Dendritic cell treated with granulocyte-macrophage colony-stimulating factor and Interleukin-4, amounts not matched to agents 40 ng/mL and 50 ng/mL, for 4 days (primary cell): ENCODE measurements around the gene NAP1L1.

ENCODE experiments used
- H3K27ac Mint-ChIP-seq: one replicate; pipeline ENCODE4 v1.8.0; 2022; ENCODE audit warnings: mild to moderate bottlenecking, mixed read lengths
- H3K27me3 Mint-ChIP-seq: one replicate; pipeline ENCODE4 v1.8.0; 2022; ENCODE audit warnings: mild to moderate bottlenecking, mixed read lengths
- H3K36me3 Mint-ChIP-seq: one replicate; pipeline ENCODE4 v1.8.0; 2022; ENCODE audit warnings: low read depth, mixed read lengths
- H3K4me1 Mint-ChIP-seq: one replicate; pipeline ENCODE4 v1.8.0; 2022; ENCODE audit warnings: low read depth, mixed read lengths
- H3K4me3 Mint-ChIP-seq: one replicate; pipeline ENCODE4 v1.8.0; 2022; ENCODE audit warnings: mild to moderate bottlenecking, moderate library complexity, mixed read lengths
- H3K9me3 Mint-ChIP-seq: one replicate; pipeline ENCODE4 v1.8.0; 2022; ENCODE audit warnings: mixed read lengths
- intact Hi-C: fragments of 100-400 bp; cut with micrococcal nuclease; formaldehyde crosslinking; loops from one replicate; pipeline ENCODE4 v1.15.0; 2022

The NAP1L1 gene

GRCh38 chr12:76040461-76040860 lies 44.0 kb downstream of the NAP1L1 start:
- H3K4me3 Mint-ChIP-seq = no peak overlapping the region
- intact Hi-C loops = no loop called here
- H3K27ac Mint-ChIP-seq = no peak overlapping the region
- H3K36me3 Mint-ChIP-seq = peaks cover 9% of the 10 kb centered on the region
- H3K4me1 Mint-ChIP-seq = peaks cover 6% of the 10 kb centered on the region
- peaks cover 5% of the 10 kb centered on the region for H3K27me3 Mint-ChIP-seq
- no peaks in the 10 kb centered on the region for H3K9me3 Mint-ChIP-seq

GRCh38 chr12:76038176-76038575 lies 46.3 kb downstream of the NAP1L1 start:
- Mint-ChIP-seq H3K9me3 (no peaks in the 10 kb centered on the region), H3K4me3 (no peak overlapping the region), H3K36me3 (no peaks in the 10 kb centered on the region), H3K27me3 (peaks cover 9% of the 10 kb centered on the region), H3K27ac (no peak overlapping the region), H3K4me1 (peaks cover 6% of the 10 kb centered on the region)
- intact Hi-C loops = loop anchor here (5.0 to 10.0 kb wide), 2 partner anchors 221 to 703 kb away; partner anchors contain the start of genes CAPS2 and GLIPR1L1

GRCh38 chr12:76037130-76038103 lies 47.1 kb downstream of the NAP1L1 start:
- Mint-ChIP-seq H3K9me3 (no peaks in the 10 kb centered on the region), H3K27ac (no peak overlapping the region), H3K27me3 (peaks cover 12% of the 10 kb centered on the region), H3K4me3 (no peak overlapping the region), H3K4me1 (peaks cover 10% of the 10 kb centered on the region), H3K36me3 (no peaks in the 10 kb centered on the region)
- intact Hi-C loops = loop anchor here (1.0 to 10.0 kb wide), 4 partner anchors 220 to 703 kb away; partner anchors contain the start of genes BBS10, CAPS2 and GLIPR1L1

GRCh38 chr12:76035045-76035444 lies 49.4 kb downstream of the NAP1L1 start:
- Mint-ChIP-seq H3K9me3 (no peaks in the 10 kb centered on the region), H3K27me3 (peaks cover 22% of the 10 kb centered on the region), H3K4me3 (no peak overlapping the region), H3K27ac (no peak overlapping the region), H3K36me3 (peaks cover 18% of the 10 kb centered on the region), H3K4me1 (peaks cover 34% of the 10 kb centered on the region)
- intact Hi-C loops = loop anchor here (5.0 to 10.0 kb wide), 2 partner anchors 218 to 700 kb away; partner anchors contain the start of genes CAPS2 and GLIPR1L1

GRCh38 chr12:76033081-76034011 lies 51.1 kb downstream of the NAP1L1 start:
- no peak overlapping the region for H3K27ac Mint-ChIP-seq

GRCh38 chr12:76032043-76032981 lies 52.2 kb downstream of the NAP1L1 start:
- Mint-ChIP-seq H3K4me1 (peaks cover 33% of the 10 kb centered on the region), H3K27ac (peak overlapping the region; percentile 95), H3K36me3 (peaks cover 18% of the 10 kb centered on the region), H3K9me3 (no peaks in the 10 kb centered on the region), H3K4me3 (peak overlapping the region; percentile 99), H3K27me3 (peaks cover 20% of the 10 kb centered on the region)
- intact Hi-C loops = loop anchor here (5.0 to 10.0 kb wide), 4 partner anchors 55 to 698 kb away; partner anchors contain the start of genes CAPS2, GLIPR1L1 and KRR1

More at GRCh38 chr12:76033081-76034011, 51.1 kb downstream of the NAP1L1 start:
- no peak overlapping the region for H3K4me3 Mint-ChIP-seq
- H3K27me3 Mint-ChIP-seq = peaks cover 22% of the 10 kb centered on the region
- peaks cover 38% of the 10 kb centered on the region for H3K4me1 Mint-ChIP-seq
- peaks cover 18% of the 10 kb centered on the region for H3K36me3 Mint-ChIP-seq
- H3K9me3 Mint-ChIP-seq = no peaks in the 10 kb centered on the region
- intact Hi-C loops = loop anchor here (5.0 to 10.0 kb wide), 4 partner anchors 56 to 699 kb away; partner anchors contain the start of genes CAPS2, GLIPR1L1 and KRR1

- Mint-ChIP-seq H3K4me3 (peak within 1 kb of the TSS; percentile 99), H3K36me3 (peaks cover 18% of the 10 kb centered on the region), H3K27me3 (peaks cover 20% of the 10 kb centered on the region), H3K27ac (peak within 1 kb of the TSS; percentile 95), H3K4me1 (peaks cover 32% of the 10 kb centered on the region), H3K9me3 (no peaks in the 10 kb centered on the region)
- intact Hi-C loops = loop anchor here (2.0 to 10.0 kb wide), 5 partner anchors 54 to 697 kb away; partner anchors contain the start of genes CAPS2, GLIPR1L1, GLIPR1L2 and KRR1
These were observed 53.0 kb downstream of the NAP1L1 start, which contains the start of gene PHLDA1 for GRCh38 chr12:76031414-76032042. Gene PHLDA1, minus strand, starts transcription at chr12:76031776.

GRCh38 chr12:76031081-76031413 lies 53.4 kb downstream of the NAP1L1 start:
- H3K27ac Mint-ChIP-seq = peak overlapping the region; percentile 95
- peaks cover 20% of the 10 kb centered on the region for H3K27me3 Mint-ChIP-seq
- peak overlapping the region; percentile 99 for H3K4me3 Mint-ChIP-seq
- no peaks in the 10 kb centered on the region for H3K9me3 Mint-ChIP-seq
- peaks cover 32% of the 10 kb centered on the region for H3K4me1 Mint-ChIP-seq
- intact Hi-C loops = loop anchor here (2.0 to 10.0 kb wide), 5 partner anchors 54 to 696 kb away; partner anchors contain the start of genes CAPS2, GLIPR1L1, GLIPR1L2 and KRR1
- peaks cover 18% of the 10 kb centered on the region for H3K36me3 Mint-ChIP-seq

GRCh38 chr12:76030341-76031080 lies 54.0 kb downstream of the NAP1L1 start:
- Mint-ChIP-seq H3K27ac (peak overlapping the region; percentile 95), H3K9me3 (no peaks in the 10 kb centered on the region), H3K36me3 (peaks cover 18% of the 10 kb centered on the region), H3K27me3 (peaks cover 20% of the 10 kb centered on the region), H3K4me1 (peaks cover 32% of the 10 kb centered on the region), H3K4me3 (peak overlapping the region; percentile 99)
- intact Hi-C loops = loop anchor here (2.0 to 10.0 kb wide), 5 partner anchors 53 to 696 kb away; partner anchors contain the start of genes CAPS2, GLIPR1L1, GLIPR1L2 and KRR1

- intact Hi-C loops = loop anchor here (2.0 to 10.0 kb wide), 5 partner anchors 53 to 695 kb away; partner anchors contain the start of genes CAPS2, GLIPR1L1, GLIPR1L2 and KRR1
- H3K4me3 Mint-ChIP-seq = peak overlapping the region; percentile 99
- peaks cover 32% of the 10 kb centered on the region for H3K4me1 Mint-ChIP-seq
- H3K27me3 Mint-ChIP-seq = peaks cover 20% of the 10 kb centered on the region
- peaks cover 18% of the 10 kb centered on the region for H3K36me3 Mint-ChIP-seq
- H3K9me3 Mint-ChIP-seq = no peaks in the 10 kb centered on the region
- H3K27ac Mint-ChIP-seq = peak overlapping the region; percentile 95
These were observed 54.5 kb downstream of the NAP1L1 start for GRCh38 chr12:76029982-76030340.

GRCh38 chr12:76028571-76029277 lies 55.8 kb downstream of the NAP1L1 start:
- intact Hi-C loops = no loop called here
- peaks cover 16% of the 10 kb centered on the region for H3K27me3 Mint-ChIP-seq
- H3K9me3 Mint-ChIP-seq = no peaks in the 10 kb centered on the region
- H3K36me3 Mint-ChIP-seq = peaks cover 18% of the 10 kb centered on the region
- peaks cover 32% of the 10 kb centered on the region for H3K4me1 Mint-ChIP-seq
- no peak overlapping the region for H3K27ac Mint-ChIP-seq
- no peak overlapping the region for H3K4me3 Mint-ChIP-seq
